Measurements from ENCODE around the gene CREB3L1. TPM values are rescaled to one million over a fixed set of nuclear protein-coding genes. Genes with fewer than 3 reads are reported as not detected.

The CREB3L1 gene
- total and polyA plus RNA-seq, 2 experiments from 2014 or later: 8.5 to 10.4 TPM

GRCh38 chr11:46362156-46363030 lies 84.9 kb downstream of the CREB3L1 start:
- Mint-ChIP-seq H3K4me3 (no peak overlapping the region), H3K9me3 (no peaks in the 10 kb centered on the region), H3K27me3 (ENCODE audit: insufficient read depth, low read depth, poor library complexity) (peaks cover 7% of the 10 kb centered on the region), H3K36me3 (ENCODE audit: low read depth) (peaks cover 3% of the 10 kb centered on the region; the same call in 2 of the 3 replicates), H3K4me1 (peaks cover 42% of the 10 kb centered on the region), H3K27ac (peak overlapping the region; percentile 66)
- Histone ChIP-seq H3K36me3 (ENCODE audit: insufficient read depth) (no peaks in the 10 kb centered on the region), H3K4me1 (ENCODE audit: insufficient read depth) (peaks cover 19% of the 10 kb centered on the region; the same call in 1 of the 2 replicates), H3K27me3 (ENCODE audit: insufficient read depth) (no peaks in the 10 kb centered on the region), H4K20me1 (replicated peaks; ENCODE audit: insufficient read depth) (peaks cover 19% of the 10 kb centered on the region), H3F3A (replicated peaks; ENCODE audit: low read depth) (0 out of 2 replicates have a peak, but pooled peaks cover 6% of the 10 kb centered on the region), H3K4me3 (no peak overlapping the region), H3K79me2 (replicated peaks; ENCODE audit: insufficient read depth) (peaks cover 53% of the 10 kb centered on the region), H3K27ac (ENCODE audit: low read depth) (0 out of 2 replicates have a peak overlapping the region, but pooled peaks have one; percentile 69), H3K4me2 (no peak overlapping the region), H3K9me2 (ENCODE audit: insufficient read depth) (no peaks in the 10 kb centered on the region), H2AFZ (no peak overlapping the region)
- DNase-seq (ENCODE audit: low spot score): no peak
- TF ChIP-seq, protein P1, sequence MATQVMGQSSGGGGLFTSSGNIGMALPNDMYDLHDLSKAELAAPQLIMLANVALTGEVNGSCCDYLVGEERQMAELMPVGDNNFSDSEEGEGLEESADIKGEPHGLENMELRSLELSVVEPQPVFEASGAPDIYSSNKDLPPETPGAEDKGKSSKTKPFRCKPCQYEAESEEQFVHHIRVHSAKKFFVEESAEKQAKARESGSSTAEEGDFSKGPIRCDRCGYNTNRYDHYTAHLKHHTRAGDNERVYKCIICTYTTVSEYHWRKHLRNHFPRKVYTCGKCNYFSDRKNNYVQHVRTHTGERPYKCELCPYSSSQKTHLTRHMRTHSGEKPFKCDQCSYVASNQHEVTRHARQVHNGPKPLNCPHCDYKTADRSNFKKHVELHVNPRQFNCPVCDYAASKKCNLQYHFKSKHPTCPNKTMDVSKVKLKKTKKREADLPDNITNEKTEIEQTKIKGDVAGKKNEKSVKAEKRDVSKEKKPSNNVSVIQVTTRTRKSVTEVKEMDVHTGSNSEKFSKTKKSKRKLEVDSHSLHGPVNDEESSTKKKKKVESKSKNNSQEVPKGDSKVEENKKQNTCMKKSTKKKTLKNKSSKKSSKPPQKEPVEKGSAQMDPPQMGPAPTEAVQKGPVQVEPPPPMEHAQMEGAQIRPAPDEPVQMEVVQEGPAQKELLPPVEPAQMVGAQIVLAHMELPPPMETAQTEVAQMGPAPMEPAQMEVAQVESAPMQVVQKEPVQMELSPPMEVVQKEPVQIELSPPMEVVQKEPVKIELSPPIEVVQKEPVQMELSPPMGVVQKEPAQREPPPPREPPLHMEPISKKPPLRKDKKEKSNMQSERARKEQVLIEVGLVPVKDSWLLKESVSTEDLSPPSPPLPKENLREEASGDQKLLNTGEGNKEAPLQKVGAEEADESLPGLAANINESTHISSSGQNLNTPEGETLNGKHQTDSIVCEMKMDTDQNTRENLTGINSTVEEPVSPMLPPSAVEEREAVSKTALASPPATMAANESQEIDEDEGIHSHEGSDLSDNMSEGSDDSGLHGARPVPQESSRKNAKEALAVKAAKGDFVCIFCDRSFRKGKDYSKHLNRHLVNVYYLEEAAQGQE (IDR thresholded peaks at IDR 0.05; ENCODE audit: unreplicated experiment): no peak
- TF ChIP-seq POLR2AphosphoS5 (IDR thresholded peaks at IDR 0.05; ENCODE audit: low read depth): no peak
- TF ChIP-seq, protein P2, sequence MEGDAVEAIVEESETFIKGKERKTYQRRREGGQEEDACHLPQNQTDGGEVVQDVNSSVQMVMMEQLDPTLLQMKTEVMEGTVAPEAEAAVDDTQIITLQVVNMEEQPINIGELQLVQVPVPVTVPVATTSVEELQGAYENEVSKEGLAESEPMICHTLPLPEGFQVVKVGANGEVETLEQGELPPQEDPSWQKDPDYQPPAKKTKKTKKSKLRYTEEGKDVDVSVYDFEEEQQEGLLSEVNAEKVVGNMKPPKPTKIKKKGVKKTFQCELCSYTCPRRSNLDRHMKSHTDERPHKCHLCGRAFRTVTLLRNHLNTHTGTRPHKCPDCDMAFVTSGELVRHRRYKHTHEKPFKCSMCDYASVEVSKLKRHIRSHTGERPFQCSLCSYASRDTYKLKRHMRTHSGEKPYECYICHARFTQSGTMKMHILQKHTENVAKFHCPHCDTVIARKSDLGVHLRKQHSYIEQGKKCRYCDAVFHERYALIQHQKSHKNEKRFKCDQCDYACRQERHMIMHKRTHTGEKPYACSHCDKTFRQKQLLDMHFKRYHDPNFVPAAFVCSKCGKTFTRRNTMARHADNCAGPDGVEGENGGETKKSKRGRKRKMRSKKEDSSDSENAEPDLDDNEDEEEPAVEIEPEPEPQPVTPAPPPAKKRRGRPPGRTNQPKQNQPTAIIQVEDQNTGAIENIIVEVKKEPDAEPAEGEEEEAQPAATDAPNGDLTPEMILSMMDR (conservative IDR thresholded peaks at IDR 0.05; ENCODE audit: low read depth in 2 of 2): no peak
- TF ChIP-seq ZNF462 (CRISPR knock-in tag; IDR thresholded peaks at IDR 0.05): no peak
- no peak for TF ChIP-seq EZH2 (IDR thresholded peaks at IDR 0.05; ENCODE audit: low read depth, unreplicated experiment)
- TF ChIP-seq NANOG (IDR thresholded peaks at IDR 0.05; ENCODE audit: borderline replicate concordance): no peak
- TF ChIP-seq CREB1 (CRISPR knock-in tag; IDR thresholded peaks at IDR 0.05; ENCODE audit: low read depth): no peak
- no peak for ATAC-seq

Data from GM23338 (cell line).